HG03354 (cell line): ENCODE results near the gene SPRR5.

Experiments
- ATAC-seq: cut with Tn5 transposase; IDR thresholded peaks from one replicate; pipeline ENCODE4 v1.9.1; 2021; ENCODE audit warnings: mild to moderate bottlenecking; ENCODE audit not compliant: unreplicated experiment, poor library complexity, severe bottlenecking

Gene SPRR5, protein sequence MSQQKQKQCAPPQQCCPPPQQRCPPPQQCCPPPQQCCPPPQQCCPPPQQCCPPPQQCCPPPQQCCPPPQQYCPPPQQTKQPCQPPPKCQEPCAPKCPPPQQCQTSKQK

DNA sequence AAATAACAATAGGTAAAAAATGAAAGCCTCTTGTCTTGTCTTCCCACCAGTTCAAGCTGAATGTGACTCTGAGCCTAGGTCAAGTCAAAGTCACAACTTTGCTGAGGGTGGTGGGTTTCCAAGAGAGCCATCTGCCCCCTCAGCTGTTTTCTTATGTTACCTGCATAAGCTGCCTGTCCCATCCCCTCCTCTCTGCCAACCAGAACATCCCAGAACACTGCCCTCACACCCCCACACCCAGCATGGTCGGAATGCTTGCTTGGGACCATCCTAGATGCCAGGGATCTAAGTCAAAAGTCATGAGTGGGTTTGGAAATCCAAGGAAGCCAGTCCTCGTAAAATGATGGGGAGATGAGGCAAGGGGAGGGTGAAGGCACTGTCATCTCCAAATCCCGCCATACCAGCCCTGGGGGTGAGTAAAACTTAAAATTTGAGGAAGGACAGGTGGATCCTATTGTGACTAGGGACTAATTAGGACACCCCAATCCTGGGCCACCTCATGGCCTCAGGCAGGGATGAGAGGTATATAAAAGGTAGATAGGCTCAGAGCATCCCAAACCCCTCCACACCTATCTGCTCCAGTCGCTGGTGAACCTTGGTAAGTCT lies at the start of gene SPRR5:
Gene SPRR5 (plus strand): TSS at position 556 of the 606 bp plus-strand sequence. CDS start 1,349 bp downstream, outside the sequence.
- no peak for ATAC-seq

DNA sequence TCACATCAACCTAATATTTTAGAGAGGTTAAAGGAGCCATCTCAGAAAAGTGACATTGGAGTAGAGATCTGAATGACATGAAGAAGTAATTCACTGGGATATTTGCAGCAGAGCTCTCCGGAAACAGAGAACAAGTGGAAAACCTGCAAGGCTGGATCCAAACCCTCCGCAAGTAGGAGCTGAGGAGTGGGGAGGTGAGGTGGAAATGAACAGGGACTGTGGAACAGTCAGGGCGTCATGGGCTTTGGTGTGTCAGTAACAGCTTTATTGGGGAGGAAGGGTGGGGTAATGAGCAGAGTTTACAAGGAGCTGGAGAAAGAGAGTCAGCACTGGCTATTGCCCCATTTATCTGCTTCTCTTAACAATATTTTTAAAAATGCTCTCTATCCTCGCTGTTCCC lies 48.0 kb upstream of the SPRR5 start:
- ATAC-seq: no peak

DNA sequence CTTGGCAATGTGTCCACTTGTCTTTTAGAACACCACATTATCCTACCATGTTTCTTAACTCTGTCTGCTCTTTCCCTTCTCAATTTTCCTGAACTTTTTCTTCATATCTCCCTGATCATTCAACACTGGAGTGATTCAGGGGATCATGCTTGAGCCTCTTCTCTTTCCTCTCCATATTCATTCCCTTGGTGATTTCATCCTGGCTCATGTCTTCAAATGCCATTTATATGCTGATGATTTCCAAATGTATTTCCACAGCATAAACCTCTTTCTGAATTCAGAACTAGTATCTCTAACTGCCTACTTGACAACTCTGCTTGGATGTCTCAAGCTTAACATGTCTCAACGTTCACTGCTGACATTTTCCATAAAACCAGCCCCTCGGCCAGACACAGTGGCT lies 47.1 kb upstream of the SPRR5 start:
- no peak for ATAC-seq

DNA sequence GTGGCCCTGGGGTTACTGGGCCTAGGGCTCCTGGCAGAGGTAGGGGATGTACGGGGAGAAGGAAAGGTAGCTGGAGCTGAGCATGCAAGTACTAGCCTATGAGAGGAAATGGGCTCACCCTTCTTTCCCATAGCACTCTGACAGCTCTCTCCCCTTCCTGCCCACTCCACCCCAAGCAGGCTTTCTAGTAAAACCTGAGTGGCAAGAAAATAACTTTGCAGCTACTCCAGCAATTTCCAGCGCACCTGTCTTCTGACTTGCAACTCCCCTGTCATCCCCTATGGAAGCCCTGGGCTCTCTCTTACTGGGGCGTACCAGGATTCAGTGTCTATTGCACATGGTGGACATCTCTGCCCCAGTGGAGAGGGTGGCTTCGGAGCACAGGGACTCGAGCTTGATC lies 45.4 kb upstream of the SPRR5 start:
- ATAC-seq: no peak

DNA sequence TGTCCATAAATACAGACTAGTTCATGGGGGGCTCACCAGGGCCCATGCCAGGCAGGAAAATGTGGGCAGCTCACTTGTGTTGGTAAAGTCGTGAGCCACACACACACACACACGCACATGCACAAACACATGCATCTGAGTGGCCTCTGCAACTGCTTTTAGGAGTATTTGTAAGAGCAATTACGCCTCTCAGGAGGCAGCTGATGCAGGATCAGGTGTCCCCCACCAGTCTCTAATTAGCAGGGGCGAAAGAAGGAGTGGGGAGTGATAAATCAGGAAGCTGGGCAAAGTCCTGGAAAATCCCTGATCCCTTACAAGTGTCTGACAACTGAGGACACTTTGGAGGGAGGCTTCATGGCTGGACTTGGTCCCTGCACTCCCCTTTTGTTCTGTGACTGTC lies 44.4 kb upstream of the SPRR5 start:
- ATAC-seq: no peak

DNA sequence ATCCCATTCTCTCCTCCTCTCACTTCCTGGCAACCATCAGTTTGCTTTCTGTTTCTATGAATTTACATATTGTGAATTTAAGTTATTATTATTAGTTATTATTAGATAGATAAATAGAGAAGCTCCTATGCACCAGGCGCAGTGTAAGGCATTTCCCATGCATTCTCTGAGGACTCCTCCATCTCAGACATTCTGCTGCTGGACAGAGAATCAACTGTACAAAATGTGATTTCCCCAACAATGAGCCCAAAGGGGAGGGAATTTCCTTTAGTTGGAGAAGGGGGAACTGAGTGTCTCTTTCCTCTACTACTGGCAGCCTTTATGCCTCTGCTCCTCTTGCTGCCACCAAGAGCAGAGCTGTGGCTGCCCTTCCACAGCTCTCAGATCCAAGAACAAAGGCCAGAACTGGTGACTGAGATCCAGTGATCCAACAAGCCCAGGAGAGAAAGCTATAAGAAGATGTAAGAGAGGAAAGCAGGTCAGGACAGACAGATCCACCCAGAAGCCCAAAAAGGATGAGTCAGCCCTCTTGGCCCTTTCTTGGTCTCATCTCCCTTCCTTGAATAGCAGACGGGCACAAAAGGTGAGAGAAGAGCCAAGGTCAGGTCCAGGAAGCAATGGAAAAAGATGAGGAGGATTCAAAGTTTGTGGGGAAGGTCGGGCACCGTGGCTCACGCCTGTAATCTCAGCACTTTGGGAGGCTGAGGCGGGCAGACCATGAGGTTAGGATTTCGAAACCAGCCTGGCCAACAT lies 42.1 kb upstream of the SPRR5 start:
- no peak for ATAC-seq

DNA sequence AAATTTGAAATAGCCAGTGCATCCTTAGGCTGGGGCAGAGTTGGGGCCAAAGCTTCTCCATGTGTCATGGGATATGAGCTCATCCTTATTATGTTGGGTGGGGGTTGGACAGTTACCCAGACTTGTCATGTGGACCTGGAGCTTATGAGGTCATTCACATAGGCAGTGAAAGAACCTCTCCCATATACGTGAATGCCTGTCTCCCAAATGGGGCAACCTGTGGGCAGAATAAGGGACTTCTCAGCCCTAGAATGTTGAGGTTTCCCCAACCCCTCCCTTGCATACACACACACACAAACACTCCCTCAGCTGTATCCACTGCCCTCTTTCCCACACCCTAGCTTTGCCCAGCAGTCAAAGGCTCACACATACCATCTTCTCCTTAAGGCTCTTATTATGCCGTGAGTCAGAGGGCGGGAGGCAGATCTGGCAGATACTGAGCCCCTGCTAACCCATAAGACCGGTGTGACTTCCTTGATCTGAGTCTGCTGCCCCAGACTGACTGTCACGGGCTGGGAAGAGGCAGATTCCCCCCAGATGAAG lies 40.9 kb upstream of the SPRR5 start:
- no peak for ATAC-seq

DNA sequence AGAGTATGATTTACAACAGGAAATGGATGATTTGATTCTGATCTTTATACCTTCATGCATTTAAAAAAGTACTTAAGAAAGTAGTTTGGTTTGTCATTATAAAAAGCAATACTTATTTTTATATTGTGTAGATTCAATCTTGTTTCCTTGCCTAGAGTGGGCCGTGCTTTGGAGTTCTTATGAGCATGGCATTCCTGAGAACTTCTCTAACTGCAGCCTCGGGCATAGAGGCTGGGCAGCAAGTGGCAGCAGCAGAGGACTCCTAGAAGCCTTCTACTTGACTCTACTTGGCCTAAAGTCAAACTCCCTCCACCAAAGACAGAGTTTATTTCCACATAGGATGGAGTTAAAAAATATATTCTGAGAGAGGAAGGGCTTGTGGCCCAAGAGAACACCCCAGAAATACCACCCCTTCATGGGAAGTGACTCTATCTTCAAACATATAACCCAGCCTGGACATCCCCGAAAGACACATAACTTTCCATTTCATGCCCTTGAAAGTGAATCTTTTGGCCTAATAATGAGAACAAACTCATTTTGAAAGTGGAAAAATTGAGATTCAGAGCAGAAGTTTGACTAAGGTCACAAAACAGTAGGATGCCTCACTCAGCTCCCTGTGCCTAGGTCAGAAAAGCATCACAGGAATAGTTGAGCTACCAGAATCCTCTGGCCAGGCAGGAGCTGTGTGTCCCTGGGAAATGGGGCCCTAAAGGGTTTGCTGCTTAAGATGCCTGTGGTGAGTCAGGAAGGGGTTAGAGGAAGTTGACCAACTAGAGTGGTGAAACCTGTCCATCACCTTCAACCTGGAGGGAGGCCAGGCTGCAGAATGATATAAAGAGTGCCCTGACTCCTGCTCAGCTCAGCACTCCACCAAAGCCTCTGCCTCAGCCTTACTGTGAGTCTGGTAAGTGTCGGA lies 39.1 kb upstream of the SPRR5 start, which contains the start of gene IVL:
Gene IVL (plus strand): TSS at position 861 of the 916 bp plus-strand sequence. CDS start 1,252 bp downstream, outside the sequence.
- ATAC-seq: no peak

DNA sequence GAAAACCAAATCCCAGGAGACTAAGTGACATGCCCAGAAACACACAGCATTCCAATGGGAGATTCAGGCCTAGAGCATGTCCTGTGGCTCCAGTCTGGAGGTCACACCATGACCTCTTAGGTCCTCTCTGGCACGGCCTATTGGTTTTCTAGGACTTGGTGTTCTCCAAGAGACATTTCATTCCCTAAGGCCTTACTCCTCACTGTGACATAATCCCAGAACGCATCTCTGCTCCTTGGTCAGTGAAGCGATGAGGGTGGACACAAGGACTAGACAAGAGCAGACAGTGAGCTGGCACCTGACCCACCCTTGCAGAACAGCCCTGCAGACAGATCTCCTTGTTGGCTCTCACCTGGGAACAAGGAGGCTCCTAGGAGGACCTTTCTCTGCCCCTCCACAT lies 37.8 kb upstream of the SPRR5 start:
- no peak for ATAC-seq

DNA sequence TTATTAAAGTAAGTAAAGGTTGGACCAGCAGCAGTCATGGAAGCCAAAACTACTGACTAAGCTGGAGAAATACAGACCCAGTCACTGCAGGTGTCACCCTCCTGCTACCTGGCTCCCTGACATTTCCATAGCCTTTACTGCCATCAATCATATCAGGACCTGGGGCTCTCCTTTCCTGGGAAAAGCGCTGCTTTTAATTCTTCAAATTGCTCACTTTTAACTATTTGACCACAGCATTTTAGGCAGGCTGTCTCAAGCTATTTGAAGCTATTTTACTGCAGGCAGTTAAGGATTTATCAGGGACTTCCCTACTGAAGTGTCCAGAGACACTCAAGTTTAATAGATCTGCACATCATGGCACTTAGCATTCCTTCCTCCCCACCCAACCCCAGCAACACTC lies 34.5 kb upstream of the SPRR5 start:
- ATAC-seq: no peak

DNA sequence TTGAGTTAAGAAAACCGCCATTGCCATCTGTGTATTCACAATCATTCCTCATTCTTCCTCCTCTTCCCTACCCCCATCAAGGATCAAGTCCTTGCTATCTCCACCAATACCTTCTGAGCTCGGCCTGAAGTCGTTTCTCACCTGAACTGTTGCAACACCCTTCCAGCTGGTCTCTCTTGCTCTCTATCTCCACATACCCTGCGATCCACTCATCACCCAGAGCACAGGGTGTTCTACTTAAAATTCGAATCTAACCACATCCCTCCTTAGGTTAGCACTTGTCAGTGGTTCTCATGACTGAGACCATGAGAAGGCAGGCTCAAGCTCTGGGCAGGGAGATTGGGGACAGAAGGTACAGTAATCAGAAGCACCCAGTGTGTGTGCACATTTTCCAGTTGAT lies 34.1 kb upstream of the SPRR5 start:
- no peak for ATAC-seq

DNA sequence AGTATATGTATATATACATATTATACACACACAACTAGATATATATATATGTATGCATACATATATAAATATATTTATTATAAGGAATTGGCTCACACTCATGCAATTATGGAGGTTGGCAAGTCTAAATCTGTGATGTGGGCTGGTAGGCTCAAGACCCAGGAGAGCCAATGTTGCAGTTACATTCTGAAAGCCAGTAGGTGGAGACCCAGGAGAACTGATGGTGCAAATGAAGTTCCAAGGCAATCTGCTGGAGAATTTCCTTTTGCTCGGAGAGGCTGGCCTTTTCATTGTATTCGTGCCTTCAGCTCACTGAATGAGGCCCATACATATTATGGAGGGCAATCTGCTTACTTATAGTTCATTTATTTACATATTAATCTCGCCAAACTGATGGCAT lies 29.2 kb upstream of the SPRR5 start:
- ATAC-seq: no peak

DNA sequence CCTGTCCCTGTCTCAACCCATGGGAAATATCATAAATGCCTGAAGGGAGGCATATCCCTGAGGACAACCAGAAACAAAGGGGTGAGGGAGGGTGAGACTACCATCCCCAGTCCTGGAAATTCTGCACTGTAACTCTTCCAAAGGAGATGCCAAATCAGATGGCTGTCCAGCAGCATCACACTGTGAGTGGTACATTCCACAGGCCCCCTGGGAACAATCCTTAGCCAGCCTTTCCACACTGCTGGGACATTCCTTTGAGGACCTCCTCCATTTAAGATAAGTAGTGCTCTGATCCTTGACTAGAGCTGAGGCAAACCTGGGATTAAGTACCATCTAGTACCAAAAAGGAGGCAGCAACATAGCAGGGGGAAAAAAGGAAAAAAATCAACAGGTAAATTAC lies 27.9 kb upstream of the SPRR5 start:
- no peak for ATAC-seq

DNA sequence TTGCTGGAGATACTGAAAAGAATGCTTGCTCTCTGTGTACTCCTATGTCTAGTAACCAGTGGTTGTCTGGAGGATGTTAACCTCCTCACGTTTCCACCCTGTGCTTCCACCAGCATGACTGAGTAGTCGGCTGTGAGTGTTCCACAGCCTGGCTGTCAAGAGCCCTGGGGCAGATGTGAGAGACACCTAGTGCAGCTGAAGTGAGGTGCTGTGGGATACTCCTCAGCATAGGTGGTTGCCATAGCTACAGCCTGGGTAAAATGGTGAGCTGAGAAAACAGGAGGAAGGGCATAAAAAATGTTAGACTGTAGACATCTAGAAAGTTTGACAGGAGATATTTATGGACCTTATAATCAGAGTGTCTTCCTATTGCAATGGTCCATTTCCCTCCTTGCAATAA lies 22.8 kb upstream of the SPRR5 start:
- ATAC-seq: no peak

DNA sequence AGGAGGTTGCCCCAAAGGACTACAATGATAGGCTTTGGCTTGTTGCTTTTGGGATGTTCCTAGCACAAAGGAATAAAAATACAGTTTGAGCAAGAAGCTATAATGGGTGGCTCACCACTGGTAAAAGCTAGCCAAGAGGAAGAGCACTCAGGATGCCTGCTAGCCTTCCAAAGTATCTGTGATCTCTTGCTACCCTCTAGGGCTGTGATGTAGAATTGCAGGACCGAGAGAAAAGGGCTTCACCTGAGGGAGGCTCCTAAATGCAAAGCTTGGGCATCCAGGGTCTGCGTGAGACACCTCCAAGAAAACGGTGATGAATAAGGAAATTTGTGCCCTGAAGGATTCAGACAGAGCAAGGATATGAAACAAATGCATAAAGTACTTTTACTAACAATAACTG lies 20.9 kb upstream of the SPRR5 start:
- no peak for ATAC-seq

DNA sequence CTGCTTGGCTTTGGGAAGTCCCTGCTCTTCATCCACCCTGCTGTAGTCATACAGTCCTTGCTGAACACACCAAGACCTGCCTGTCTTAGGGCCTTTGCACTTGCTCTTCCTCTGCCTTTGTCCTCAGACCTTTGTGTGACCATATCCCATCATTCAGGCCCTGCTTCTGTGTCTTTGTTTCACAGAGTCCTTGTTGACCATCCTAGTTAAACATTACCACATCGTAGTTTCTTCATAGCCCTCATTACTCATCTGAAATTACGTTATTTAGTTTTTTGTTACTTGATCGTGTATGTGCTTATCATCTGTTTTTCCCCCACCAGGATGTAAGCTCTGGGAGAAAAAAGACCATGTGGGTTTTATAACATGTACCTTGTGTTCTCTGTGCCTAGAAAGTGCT lies 18.3 kb upstream of the SPRR5 start:
- no peak for ATAC-seq

DNA sequence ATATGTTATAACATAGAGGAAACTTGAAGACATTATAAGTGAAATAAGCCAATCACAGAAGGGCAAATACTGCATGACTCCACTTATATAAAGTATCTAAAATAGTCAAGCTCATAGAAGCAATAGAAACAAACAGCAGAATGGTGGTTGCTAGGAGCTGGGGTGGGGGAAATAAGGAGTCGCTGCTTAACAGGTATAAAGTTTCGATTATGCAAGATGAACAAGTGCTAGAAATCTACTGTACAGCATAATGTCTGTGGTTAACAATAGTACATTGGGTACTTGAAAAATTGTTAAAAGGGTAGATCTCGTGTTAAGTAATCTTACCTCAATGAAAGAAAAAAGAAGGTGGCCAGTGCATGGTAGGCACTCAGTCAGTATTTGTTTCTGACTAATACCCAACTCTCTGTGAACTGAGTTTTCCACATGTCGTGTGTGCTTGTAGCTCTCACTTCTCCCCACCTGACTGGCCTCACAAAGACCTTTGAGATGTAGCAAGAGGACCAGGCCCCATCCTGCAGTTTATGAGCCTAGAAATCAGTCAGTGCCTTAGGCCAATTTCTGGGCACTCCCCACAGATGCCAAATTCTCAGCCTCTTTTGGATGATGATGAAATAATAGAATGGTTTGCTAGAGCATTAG lies 14.7 kb upstream of the SPRR5 start:
- ATAC-seq: no peak

DNA sequence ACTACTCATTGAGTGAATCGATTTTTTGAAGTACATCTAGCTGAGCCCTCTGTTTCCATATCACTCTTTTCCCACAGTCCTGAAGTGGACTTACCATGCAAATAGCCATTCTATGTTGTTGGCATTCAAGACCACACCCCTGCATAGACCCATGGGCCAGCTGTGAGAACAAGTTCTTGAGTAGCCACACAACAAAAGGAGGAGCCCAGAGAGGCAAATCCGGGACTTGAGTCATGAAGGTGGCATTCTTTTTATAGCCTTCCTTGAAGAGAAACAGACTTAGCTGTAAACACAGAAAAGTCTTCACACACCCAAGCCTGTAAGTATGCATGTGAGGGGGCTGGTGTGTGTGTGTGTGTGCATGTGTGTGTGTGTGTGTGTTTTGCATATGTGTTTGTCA lies 13.8 kb upstream of the SPRR5 start:
- ATAC-seq: no peak

DNA sequence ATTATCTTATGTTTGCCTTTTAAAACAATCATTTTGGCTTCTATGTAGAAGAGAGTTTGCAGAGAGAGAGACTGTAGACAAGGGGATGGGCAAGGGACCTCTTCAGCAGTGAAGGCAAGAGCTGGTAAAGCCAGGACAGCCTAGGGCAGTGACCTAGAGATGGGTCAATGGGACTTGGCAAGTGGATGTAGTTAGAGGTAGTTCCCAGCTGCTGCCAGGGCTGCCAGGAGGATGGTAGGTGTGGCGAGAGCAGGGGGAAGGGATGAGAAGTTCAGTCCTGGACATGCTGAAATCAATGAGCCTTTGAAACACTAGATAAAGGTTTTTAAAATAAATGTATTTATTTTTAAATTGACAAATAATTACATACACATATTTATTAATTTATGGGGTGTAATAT lies 6.4 kb upstream of the SPRR5 start:
- ATAC-seq: no peak
